Esophagus squamous epithelium (tissue), 4 donors: ENCODE measurements around the gene SLC6A2.

ENCODE experiments used
- POLR2A ChIP-seq, 4 donors: fragments of 450-650 bp; IDR thresholded peaks; one replicate each; pipeline ENCODE4 v1.6.1; 2017; ENCODE audit warnings: antibody characterized with exemption in 4 of 4, mild to moderate bottlenecking in 4 of 4, moderate library complexity in 3 of 4
- TF ChIP-seq, protein P1 (sequence below), 6 experiments: fragments of 450-650 bp in 4 of 6; fragments of 200-600 bp in 2 of 6; sonication (generic) in 2 of 6; IDR thresholded peaks; one replicate each; pipeline ENCODE4 v1.5.1; 2016 to 2019; ENCODE audit warnings: antibody characterized with exemption in 6 of 6, mild to moderate bottlenecking in 4 of 6, moderate library complexity in 4 of 6

DNA sequence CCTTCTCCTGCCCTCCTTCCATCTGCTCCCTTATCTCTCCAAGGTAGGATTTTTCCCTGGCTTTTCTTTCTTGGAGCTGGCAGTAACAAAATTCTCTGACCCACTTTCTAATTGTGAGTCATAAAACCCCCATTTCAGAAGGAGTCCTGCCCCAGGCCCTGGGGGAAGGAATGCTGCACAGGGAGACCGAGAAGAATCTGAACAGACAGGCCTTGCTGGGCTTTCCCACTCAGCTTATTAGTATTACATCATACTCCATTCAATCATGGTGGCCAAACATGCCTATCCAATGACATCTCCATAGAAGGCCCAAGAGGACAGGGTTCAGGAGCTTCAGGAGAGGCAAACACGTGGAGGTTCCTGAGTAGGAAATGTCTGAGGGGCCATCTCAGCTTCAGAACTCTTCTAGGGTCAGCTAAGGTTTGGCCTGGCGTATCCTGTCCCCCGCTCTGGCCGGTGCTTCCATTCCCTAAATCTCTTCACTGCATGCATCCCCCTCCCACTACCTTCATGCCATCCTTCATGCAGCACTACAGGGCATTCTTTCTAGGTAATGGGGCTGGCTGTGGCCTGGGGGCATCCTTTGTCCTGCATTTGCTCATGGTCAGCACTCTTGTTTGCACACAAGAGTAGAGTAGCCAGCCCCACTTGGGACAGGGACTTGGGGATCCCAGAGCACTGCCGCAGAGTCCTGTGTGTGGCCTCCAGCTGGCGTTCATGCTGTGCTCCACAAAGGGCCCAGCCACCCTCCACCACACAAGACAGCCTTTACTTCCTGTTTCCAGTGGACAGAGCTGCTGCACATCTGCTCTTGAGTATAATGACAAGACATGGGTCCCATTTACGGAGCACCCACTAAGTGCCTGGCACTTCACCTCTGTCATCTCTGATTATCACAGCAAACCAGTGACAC lies 8.2 kb downstream of the SLC6A2 start:
- TF ChIP-seq POLR2A (IDR thresholded peaks at IDR 0.05) = no peak
- TF ChIP-seq, protein P1, sequence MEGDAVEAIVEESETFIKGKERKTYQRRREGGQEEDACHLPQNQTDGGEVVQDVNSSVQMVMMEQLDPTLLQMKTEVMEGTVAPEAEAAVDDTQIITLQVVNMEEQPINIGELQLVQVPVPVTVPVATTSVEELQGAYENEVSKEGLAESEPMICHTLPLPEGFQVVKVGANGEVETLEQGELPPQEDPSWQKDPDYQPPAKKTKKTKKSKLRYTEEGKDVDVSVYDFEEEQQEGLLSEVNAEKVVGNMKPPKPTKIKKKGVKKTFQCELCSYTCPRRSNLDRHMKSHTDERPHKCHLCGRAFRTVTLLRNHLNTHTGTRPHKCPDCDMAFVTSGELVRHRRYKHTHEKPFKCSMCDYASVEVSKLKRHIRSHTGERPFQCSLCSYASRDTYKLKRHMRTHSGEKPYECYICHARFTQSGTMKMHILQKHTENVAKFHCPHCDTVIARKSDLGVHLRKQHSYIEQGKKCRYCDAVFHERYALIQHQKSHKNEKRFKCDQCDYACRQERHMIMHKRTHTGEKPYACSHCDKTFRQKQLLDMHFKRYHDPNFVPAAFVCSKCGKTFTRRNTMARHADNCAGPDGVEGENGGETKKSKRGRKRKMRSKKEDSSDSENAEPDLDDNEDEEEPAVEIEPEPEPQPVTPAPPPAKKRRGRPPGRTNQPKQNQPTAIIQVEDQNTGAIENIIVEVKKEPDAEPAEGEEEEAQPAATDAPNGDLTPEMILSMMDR (IDR thresholded peaks at IDR 0.05) = no peak
